HG03095 (cell line): Measurements from ENCODE around the gene NEDD9.

Experiments
- ATAC-seq: cut with Tn5 transposase; IDR thresholded peaks from one replicate; pipeline ENCODE4 v1.9.1; 2021; ENCODE audit warnings: moderate library complexity; ENCODE audit not compliant: unreplicated experiment

NEDD9 gene

DNA sequence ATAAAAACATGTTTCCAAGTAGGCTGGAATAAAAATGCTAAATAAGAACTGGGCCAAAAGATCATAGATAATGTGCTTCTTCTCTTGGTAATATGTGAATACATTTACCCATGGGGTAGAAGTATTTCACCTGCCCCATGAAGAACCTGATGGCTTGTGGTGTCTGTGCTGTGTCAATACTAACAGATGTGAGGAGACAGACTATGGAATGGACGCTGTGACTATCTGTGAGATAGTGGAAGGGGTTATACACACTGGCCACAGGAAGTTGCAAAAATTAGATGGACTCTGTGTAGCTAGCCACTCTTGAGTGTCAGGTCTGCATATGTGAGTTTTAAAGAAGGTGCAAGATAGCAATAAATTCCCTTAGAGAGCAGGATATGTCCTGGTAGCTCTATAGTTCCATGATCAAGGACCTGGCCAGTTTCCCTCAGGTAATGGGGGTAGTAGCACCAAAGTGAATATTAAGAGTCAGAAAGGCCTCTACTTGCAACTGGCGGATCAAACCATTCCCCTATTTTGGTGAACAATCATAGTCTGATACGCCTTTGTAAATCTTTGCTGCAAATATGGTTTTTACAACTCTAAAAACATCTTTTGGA, 48.6 kb downstream of the NEDD9 start:
- no peak for ATAC-seq

GRCh38 chr6:11181478-11182136, 50.9 kb downstream of the NEDD9 start:
- ATAC-seq: no peak

GRCh38 chr6:11179419-11180202, 52.9 kb downstream of the NEDD9 start:
- no peak for ATAC-seq

- no peak for ATAC-seq
Measured at GRCh38 chr6:11179088-11179418, 53.4 kb downstream of the NEDD9 start.

DNA sequence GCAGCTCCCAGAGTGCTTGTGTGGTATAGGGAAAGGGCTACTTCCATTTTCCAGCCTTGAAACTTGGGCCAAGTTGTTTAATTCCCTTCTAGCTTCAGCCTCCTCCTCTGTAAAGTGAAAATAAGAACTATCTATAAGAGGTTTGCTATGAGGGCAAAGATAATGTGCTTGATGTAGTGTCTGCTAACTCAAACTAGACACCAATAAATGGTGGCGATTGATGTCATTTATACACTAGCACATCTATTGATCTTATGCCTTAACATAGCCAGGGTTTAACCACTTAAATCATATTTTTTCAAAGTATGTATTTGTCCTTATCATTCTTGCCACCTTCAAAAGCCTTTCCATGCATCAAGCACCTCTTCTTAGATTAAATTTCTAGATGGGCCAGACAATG, 55.2 kb downstream of the NEDD9 start:
- ATAC-seq: no peak

DNA sequence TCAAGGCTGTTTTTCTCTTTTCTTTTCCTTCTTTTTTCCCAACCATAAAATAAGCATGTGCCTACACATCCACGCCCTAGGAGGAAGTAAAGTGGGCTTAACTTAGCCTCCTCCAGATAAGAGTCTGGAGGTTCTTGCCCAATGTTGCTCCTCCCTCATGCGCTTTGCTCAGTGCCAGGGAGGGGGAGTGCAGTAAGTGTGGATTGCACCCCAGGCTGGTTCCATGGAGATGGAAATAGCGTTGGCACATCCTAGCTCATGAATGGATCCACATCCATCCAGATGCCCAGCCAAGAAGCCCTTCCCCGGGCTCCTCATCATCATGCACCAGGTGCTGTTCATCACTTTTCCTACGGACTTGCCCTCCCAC, 58.2 kb downstream of the NEDD9 start:
- no peak for ATAC-seq

DNA sequence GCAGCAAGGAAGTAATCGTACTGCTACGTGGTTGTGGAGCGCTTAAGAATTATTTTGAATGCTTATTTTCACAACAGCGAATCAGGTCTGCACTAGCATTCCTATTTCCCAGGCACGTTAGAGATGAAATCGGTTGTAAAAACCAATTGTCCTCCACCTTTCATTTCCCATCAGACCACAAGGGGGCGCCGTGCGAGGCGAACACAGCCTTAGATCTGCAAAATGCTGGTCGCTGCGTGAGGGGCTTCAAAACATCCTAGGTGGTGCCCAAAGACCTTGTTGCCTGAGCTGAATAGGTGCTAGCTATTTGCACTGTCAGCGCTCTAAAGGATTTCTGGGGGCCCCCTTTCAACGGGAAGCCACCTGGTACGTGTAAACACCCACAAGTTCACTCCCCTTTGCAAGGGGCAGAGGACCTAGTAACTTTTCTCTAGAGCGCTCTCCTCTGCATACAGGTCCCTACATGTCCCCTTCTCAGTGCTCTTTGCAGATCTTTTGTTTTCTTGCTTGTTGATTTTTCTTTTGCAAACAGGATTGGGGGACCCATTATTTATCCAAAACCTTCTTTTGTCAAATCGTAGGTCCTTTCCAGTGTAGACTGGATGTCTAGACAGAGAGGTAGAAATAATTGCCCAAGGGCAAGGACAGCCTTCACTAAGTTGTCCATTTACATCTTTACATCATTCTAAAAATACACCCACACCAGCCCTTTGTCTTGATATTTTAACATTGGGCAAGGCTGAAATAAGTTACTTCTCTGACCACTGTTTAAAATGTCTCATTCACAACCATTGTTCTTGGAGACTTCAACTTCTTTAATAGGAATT, 59.8 kb downstream of the NEDD9 start:
- ATAC-seq: no peak

DNA sequence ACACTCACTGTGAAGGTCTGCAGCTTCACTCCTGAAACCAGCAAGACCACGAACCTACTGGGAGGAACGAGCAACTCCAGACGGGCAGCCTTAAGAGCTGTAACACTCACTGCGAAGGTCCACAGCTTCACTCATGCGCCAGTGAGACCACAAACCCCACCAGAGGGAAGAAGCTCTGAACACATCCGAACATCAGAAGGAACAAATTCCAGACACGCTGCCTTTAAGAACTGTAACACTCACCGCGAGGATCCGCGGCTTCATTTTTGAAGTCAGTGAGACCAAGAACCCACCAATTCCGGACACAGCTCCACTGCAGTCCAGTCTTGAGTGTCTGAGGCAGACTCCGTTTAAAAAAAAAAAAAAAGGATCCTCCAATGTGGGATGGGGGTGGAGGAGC, 60.5 kb downstream of the NEDD9 start:
- ATAC-seq: no peak

DNA sequence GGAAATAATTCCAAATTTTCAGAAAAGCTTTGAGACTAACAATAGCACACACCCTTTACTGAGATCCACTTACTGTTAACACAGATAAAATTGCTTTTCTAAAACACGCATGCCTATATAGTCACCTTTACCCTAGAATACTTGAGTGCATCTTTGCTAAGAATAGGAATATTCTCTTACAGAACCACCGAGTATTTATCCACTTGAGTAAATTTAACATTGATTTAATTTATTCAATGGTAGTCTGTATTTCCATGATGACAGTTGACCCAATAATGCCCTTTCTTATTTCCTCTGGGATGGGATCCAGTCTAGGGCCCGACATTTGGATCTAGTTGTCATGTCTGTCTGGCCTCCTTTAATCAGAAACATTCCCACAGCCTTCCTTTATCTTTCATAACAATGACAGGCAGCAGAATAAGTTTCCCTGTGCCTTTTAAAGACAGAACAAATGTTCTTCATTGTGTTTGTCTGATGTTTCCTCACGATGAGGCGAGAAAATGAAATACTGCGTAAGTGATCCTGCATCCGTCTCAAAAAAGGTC, 64.3 kb downstream of the NEDD9 start:
- ATAC-seq: no peak

- no peak for ATAC-seq
Measured at GRCh38 chr6:11166948-11167347, 65.5 kb downstream of the NEDD9 start.

GRCh38 chr6:11164717-11165646, 67.5 kb downstream of the NEDD9 start:
- no peak for ATAC-seq

- peak; percentile 52 for ATAC-seq
Measured at GRCh38 chr6:11163932-11164331, 68.5 kb downstream of the NEDD9 start.

DNA sequence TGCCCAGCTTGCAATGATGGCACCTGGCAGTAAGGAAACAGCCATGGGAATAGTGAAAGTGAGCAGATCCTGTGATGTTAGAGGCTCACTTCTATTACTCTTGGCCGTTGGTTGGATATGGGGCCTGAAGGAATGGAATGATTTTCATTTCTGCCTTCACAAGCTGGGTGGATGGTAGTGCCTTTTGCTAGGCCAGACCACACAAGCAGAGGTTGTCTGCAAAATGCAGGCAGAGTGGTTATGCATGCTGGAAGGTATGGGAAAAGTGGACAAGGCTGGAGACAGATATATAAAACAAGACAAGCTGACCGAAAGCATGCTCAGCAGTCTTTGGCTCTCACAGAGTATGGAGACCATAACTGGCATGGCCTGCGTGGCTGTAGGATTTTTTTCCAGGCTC, 70.2 kb downstream of the NEDD9 start:
- no peak for ATAC-seq

GRCh38 chr6:11161031-11161956, 71.2 kb downstream of the NEDD9 start:
- no peak for ATAC-seq

GRCh38 chr6:11160199-11160598, 72.3 kb downstream of the NEDD9 start:
- ATAC-seq: no peak

DNA sequence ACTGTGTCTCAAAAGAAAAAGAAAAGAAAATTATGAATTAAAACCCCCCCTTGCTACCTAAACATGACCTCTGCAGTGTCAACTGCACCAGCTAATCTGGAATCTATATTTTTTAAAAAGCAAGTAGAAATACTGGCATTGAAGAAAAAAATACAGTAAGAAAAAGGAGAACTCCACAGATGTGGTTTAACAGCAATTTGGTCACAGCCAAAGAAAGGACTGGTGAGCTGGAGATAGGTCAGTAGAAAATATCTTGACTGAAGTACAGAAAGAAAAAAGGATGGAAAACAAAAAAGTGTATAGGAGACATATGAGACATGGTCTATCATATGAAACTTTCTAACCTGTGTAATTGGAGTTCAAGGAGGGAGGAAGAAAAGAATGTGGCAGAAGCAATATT, 76.9 kb downstream of the NEDD9 start:
- no peak for ATAC-seq

DNA sequence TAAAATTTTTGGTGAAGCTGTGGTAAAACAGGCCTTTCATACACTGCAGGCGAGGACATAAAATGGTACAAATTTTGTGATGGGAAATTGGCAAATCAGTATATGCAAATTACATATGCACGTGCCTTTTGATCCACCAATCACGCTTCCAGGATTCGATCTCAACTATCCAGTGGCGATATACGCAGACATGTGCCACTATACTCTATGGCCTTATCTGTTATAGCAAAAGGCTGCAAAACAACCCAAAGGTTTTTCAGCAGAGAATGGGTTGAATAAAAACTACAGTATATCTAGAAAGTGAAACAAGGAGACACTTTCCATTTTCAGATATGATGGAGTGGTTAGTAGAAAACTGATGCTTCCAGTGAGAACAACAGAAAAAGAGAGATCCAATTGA, 79.0 kb downstream of the NEDD9 start:
- ATAC-seq: no peak

DNA sequence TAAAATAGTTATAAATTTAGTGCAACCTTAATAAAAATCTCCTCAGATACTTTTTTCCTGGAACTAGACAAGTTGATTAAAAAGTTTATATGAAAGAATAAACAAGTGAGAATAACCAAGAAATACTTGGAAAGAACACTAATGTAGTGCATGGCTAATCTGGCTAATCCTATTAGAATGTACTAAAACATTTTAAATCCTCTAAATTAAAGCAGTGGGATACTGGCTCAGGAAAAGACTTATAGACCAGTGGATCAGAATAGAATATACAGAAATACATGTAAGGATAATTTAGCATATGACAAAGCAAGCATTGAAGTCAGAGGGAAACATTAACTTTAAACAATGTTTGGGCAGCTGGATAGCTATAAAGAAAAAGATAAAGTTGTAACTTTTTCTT, 79.9 kb downstream of the NEDD9 start:
- no peak for ATAC-seq

DNA sequence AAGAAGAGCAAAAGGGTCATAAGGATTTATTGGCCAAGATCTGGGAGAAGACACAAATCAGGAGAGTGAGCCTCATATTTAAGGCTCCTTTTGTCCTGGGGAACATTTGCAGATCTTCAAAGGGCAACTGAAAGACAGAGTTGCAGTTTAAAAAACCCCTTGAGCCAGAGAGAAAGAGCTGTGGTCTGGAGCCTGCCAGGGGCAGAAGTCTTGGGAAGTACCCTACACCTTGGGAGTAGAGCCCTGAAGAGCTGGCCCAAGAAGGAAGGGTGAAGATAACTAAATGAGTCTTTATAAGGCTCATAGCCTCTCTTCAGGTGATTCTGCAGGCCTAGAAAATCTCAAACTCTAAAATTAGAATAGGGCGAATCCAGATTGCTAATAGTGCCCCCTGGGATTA, 81.0 kb downstream of the NEDD9 start:
- no peak for ATAC-seq
